Panc1 (cell line): ENCODE data around the gene TGM1.
A peak's percentile ranks its signal among the peaks of the same experiment; 100 is the strongest.

ENCODE experiments used
- POLR2AphosphoS5 ChIP-seq: IDR thresholded peaks from 2 replicates; pipeline ENCODE4 v1.6.1; 2012; ENCODE audit warnings: mild to moderate bottlenecking, low read depth, low read length, moderate library complexity
- SIN3A ChIP-seq: IDR thresholded peaks from 2 replicates; pipeline ENCODE4 v1.6.1; 2012; ENCODE audit warnings: low read depth, mild to moderate bottlenecking, low read length, moderate library complexity, borderline replicate concordance; ENCODE audit not compliant: insufficient read depth
- TF ChIP-seq, protein P1 (sequence below): fragments of 450-650 bp; IDR thresholded peaks from 2 replicates; pipeline ENCODE4 v1.5.1; 2017; ENCODE audit warnings: mild to moderate bottlenecking
- TF ChIP-seq, protein P2 (sequence below), 2 experiments: IDR thresholded peaks; 2 replicates each; pipeline ENCODE4 v1.6.1; 2011 to 2012; ENCODE audit warnings: low read depth in 2 of 2, control low read depth in 1 of 2, low read length in 1 of 2, mild to moderate bottlenecking in 1 of 2, moderate library complexity in 1 of 2; ENCODE audit not compliant: insufficient read depth in 1 of 2

DNA sequence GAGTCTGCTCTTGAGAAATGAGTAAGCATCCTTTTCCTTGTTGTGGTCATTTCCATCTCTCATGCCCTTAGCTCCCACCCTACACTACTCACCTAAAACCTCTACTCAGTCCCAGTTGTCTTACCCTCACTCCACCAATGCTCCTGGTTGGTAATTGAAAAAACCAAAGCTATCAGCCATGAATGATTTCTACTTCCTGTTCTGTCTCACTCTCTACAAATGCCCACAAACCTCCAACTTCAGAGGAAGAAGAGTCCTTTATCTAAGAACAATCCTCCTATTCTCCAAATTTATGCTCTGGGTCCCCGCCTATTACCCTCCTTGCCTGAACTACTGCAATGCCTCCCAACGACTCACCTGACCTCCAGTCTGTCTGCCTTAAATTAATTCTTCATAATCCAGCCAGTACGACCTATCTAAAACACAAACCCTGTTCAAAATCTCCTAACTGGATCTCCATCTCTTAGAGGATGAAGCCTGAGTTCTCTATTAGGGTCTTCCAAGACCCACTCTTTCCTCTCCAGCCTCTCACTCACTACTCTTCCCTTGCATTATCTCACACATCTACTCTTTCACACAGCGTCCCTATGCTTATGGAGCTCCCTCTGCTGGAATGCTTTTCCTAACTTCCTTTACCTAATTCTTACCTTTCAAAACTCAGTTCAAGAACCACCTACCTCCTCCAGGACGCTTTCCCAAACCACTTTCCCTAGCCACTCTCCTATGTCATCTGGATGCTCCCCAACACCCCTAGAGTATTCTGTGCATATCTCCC is 34.4 kb upstream of the TGM1 start:
- TF ChIP-seq, protein P1, sequence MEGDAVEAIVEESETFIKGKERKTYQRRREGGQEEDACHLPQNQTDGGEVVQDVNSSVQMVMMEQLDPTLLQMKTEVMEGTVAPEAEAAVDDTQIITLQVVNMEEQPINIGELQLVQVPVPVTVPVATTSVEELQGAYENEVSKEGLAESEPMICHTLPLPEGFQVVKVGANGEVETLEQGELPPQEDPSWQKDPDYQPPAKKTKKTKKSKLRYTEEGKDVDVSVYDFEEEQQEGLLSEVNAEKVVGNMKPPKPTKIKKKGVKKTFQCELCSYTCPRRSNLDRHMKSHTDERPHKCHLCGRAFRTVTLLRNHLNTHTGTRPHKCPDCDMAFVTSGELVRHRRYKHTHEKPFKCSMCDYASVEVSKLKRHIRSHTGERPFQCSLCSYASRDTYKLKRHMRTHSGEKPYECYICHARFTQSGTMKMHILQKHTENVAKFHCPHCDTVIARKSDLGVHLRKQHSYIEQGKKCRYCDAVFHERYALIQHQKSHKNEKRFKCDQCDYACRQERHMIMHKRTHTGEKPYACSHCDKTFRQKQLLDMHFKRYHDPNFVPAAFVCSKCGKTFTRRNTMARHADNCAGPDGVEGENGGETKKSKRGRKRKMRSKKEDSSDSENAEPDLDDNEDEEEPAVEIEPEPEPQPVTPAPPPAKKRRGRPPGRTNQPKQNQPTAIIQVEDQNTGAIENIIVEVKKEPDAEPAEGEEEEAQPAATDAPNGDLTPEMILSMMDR, result peak; percentile 53
- TF ChIP-seq, protein P2, sequence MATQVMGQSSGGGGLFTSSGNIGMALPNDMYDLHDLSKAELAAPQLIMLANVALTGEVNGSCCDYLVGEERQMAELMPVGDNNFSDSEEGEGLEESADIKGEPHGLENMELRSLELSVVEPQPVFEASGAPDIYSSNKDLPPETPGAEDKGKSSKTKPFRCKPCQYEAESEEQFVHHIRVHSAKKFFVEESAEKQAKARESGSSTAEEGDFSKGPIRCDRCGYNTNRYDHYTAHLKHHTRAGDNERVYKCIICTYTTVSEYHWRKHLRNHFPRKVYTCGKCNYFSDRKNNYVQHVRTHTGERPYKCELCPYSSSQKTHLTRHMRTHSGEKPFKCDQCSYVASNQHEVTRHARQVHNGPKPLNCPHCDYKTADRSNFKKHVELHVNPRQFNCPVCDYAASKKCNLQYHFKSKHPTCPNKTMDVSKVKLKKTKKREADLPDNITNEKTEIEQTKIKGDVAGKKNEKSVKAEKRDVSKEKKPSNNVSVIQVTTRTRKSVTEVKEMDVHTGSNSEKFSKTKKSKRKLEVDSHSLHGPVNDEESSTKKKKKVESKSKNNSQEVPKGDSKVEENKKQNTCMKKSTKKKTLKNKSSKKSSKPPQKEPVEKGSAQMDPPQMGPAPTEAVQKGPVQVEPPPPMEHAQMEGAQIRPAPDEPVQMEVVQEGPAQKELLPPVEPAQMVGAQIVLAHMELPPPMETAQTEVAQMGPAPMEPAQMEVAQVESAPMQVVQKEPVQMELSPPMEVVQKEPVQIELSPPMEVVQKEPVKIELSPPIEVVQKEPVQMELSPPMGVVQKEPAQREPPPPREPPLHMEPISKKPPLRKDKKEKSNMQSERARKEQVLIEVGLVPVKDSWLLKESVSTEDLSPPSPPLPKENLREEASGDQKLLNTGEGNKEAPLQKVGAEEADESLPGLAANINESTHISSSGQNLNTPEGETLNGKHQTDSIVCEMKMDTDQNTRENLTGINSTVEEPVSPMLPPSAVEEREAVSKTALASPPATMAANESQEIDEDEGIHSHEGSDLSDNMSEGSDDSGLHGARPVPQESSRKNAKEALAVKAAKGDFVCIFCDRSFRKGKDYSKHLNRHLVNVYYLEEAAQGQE (IDR thresholded peaks at IDR 0.05; ENCODE audit: insufficient read depth in 1 of 2, low read depth in 2 of 2, low read length in 1 of 2), result no peak
- TF ChIP-seq SIN3A (no peak), POLR2AphosphoS5 (no peak)
